ENCODE measurements around the gene MAGI2.

MAGI2 gene

DNA sequence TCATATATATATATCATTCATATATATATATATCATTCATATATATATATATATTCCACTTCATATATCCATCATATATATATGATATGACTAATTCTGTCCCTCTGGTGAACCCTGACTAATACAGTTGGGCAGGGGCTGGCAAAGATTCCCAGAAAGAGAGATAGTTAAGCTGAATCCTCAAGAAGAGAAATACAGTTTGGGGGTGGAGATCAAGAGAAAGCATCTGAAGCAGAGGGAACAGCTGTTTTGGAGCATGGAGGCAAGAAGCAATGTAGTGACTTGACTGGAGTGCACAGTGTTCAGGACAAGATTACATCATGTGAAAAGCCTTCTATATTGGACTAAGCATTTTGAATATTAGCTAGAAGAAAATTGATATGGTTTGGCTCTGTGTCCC is 540.7 kb downstream of the MAGI2 start:
- TF ChIP-seq, protein P1, sequence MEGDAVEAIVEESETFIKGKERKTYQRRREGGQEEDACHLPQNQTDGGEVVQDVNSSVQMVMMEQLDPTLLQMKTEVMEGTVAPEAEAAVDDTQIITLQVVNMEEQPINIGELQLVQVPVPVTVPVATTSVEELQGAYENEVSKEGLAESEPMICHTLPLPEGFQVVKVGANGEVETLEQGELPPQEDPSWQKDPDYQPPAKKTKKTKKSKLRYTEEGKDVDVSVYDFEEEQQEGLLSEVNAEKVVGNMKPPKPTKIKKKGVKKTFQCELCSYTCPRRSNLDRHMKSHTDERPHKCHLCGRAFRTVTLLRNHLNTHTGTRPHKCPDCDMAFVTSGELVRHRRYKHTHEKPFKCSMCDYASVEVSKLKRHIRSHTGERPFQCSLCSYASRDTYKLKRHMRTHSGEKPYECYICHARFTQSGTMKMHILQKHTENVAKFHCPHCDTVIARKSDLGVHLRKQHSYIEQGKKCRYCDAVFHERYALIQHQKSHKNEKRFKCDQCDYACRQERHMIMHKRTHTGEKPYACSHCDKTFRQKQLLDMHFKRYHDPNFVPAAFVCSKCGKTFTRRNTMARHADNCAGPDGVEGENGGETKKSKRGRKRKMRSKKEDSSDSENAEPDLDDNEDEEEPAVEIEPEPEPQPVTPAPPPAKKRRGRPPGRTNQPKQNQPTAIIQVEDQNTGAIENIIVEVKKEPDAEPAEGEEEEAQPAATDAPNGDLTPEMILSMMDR (IDR thresholded peaks at IDR 0.05; ENCODE audit: borderline replicate concordance, control extremely low read depth, extremely low read depth, insufficient read depth, missing control alignments) = no peak
- DNase-seq (ENCODE audit: low spot score) = no peak
- in situ Hi-C loops (cut with MboI; ENCODE audit: low sequenced_read_pairs, unreplicated experiment) = no loop called here

DNA sequence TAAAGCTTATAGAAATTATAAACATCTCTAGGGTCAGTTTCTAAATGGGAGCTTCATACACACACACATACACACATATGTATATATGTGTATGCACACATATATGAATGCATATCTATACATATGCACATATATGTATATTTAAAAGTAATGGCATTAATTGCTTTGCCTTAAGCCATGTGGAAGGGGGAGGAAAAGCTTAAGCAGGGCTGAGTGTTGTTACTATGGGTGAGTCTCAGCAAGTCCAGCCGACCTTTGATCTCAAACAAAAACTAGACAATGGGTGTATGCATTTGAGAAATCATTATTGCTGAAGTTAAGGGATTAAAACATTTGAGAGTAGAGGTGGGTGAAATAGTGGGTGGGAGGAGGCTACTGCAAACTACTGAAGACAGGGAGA is 546.7 kb downstream of the MAGI2 start:
- TF ChIP-seq, protein P1 (IDR thresholded peaks at IDR 0.05; ENCODE audit: borderline replicate concordance, control extremely low read depth, extremely low read depth, insufficient read depth, missing control alignments) = no peak
- no peak for DNase-seq (ENCODE audit: low spot score)
- in situ Hi-C loops (cut with MboI; ENCODE audit: low sequenced_read_pairs, unreplicated experiment) = no loop called here

DNA sequence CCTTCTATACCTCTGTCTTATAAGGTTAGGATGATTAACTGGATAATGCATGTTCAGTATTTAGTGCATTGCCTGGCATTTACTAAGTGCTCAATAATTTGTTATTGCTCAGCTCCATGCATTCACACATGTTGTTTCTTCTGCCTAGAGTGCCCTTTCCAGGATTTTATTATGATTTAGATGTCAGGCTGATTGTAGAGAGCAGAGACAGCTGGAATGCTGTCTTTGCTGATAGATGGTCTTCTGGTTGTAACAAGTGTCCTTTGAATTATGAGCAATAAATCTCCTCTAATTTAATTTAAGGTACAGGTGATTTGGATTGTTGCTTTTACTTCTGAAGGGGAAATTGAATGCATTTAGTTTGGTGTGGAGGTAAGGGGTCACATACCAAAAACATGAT is 548.0 kb downstream of the MAGI2 start:
- no peak for DNase-seq (ENCODE audit: low spot score)
- in situ Hi-C loops (cut with MboI; ENCODE audit: low sequenced_read_pairs, unreplicated experiment) = no loop called here
- TF ChIP-seq, protein P1 (IDR thresholded peaks at IDR 0.05; ENCODE audit: borderline replicate concordance, control extremely low read depth, extremely low read depth, insufficient read depth, missing control alignments) = no peak

DNA sequence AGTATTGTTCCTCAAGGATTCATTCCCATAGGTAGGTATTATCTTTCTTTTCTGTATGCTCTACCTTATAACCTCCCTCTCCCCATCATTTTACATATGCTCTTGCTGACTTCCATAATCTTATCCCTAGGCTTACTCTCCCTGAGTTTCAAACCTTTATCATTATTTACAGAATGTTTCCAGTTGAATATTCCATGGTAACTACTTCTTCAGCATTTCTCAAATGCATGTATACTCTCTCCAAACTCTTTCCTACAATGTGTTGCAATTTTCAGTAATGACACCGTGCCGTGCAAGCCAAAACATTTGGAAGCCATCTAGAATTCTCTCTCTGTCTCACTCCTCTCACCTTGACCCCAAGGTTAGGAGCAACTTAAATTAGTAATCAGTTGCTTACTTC is 548.5 kb downstream of the MAGI2 start:
- TF ChIP-seq, protein P1 (IDR thresholded peaks at IDR 0.05; ENCODE audit: borderline replicate concordance, control extremely low read depth, extremely low read depth, insufficient read depth, missing control alignments) = no peak
- in situ Hi-C loops (cut with MboI; ENCODE audit: low sequenced_read_pairs, unreplicated experiment) = no loop called here
- no peak for DNase-seq (ENCODE audit: low spot score)

DNA sequence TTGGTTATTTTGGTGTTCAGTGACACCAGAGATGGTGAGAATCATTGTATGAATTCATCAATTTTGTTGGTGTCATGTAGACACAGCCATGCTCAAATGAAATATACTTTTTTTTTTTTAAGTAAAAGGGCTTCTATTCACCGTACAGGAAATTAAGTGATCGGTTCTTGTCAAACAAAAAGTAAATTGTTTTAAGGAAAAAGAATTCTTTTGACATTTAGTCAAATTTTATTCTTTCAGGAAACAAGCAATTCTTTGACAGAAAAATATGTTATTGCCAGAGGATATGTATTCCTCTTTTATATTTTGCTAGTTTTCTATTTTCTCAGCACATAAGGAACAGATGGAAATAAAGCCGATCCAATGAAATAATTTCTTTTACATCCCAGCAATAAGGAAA is 551.9 kb downstream of the MAGI2 start:
- in situ Hi-C loops (cut with MboI; ENCODE audit: low sequenced_read_pairs, unreplicated experiment) = no loop called here
- TF ChIP-seq, protein P1 (IDR thresholded peaks at IDR 0.05; ENCODE audit: borderline replicate concordance, control extremely low read depth, extremely low read depth, insufficient read depth, missing control alignments) = no peak
- no peak for DNase-seq (ENCODE audit: low spot score)

DNA sequence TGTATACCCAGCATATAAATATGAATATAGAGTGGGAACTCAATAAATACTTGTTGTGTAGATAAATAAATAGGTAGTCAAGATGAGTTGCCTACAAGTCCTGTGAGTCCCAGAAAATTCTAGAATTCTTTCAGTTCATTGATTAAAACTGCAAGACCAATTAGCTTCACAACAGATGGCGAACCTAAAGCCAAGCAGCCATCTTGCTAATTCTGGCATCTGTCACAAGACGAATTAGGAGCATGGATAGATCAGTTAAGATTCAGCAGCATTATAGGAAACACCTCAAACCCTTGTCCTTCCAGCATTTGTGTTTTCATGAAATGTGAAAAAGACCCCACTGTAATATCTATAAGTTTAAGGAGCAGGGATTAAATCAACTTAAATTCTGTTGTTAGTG is 552.7 kb downstream of the MAGI2 start:
- no peak for DNase-seq (ENCODE audit: low spot score)
- in situ Hi-C loops (cut with MboI; ENCODE audit: low sequenced_read_pairs, unreplicated experiment) = no loop called here
- TF ChIP-seq, protein P1 (IDR thresholded peaks at IDR 0.05; ENCODE audit: borderline replicate concordance, control extremely low read depth, extremely low read depth, insufficient read depth, missing control alignments) = no peak

DNA sequence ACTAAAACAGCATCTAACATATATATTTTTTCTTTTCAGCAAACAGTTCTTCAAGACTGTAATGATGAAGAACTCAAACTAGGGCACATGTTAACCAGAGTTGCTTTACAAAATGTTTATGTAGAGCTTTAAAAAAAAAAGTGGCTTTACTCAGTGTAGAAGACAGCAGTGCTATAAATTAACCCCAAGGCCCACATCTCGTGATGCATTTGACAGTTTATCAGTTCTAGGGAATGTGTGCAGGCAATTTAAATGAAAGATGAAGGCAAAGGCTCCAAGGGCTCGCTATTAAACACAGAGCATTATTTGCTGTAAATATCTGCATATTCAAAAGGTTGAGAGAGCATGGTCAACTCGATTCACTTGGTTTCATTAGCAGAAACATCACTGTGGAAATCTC is 558.1 kb downstream of the MAGI2 start:
- TF ChIP-seq, protein P1 (IDR thresholded peaks at IDR 0.05; ENCODE audit: borderline replicate concordance, control extremely low read depth, extremely low read depth, insufficient read depth, missing control alignments) = no peak
- in situ Hi-C loops (cut with MboI; ENCODE audit: low sequenced_read_pairs, unreplicated experiment) = no loop called here
- no peak for DNase-seq (ENCODE audit: low spot score)

Measured in GM13976 (cell line).